Activated CD8-positive, alpha-beta T cell treated with anti-CD3 and anti-CD28 coated beads for 36 hours (primary cell): Measurements from ENCODE around the gene SMPD3. TPM values are rescaled to one million over a fixed set of nuclear protein-coding genes. Genes with fewer than 3 reads are reported as not detected.

Source experiments
- ATAC-seq: fragments of 200-7000 bp; cut with Tn5 transposase; one replicate; pipeline ENCODE4 v1.10.0; 2021; ENCODE audit warnings: mild to moderate bottlenecking, moderate library complexity
- CTCF ChIA-PET: fragments of 350-600 bp; sonication (Branson Sonifier 250); formaldehyde crosslinking; loops from one replicate; lab custom pipeline; 2021; ENCODE audit warnings: antibody characterized with exemption; lab: Charles Lee
- POLR2A ChIA-PET: fragments of 350-600 bp; sonication (Branson Sonifier 250); formaldehyde crosslinking; loops from one replicate; lab custom pipeline; 2021; ENCODE audit warnings: antibody characterized with exemption; lab: Charles Lee
- DNase-seq: peaks from one replicate; pipeline ENCODE4 v3.0.0-alpha.2; 2020
- H3K27ac Mint-ChIP-seq: one replicate; pipeline ENCODE4 v1.8.0; 2021; ENCODE audit warnings: mild to moderate bottlenecking, mixed read lengths
- H3K27me3 Mint-ChIP-seq: one replicate; pipeline ENCODE4 v1.8.0; 2021; ENCODE audit warnings: mixed read lengths
- H3K36me3 Mint-ChIP-seq: one replicate; pipeline ENCODE4 v1.8.0; 2021; ENCODE audit warnings: low read depth, mixed read lengths
- H3K4me1 Mint-ChIP-seq: one replicate; pipeline ENCODE4 v1.8.0; 2021; ENCODE audit warnings: low read depth, mixed read lengths
- H3K4me3 Mint-ChIP-seq: one replicate; pipeline ENCODE4 v1.8.0; 2021; ENCODE audit warnings: mild to moderate bottlenecking, moderate library complexity, mixed read lengths
- H3K9me3 Mint-ChIP-seq: one replicate; pipeline ENCODE4 v1.8.0; 2021; ENCODE audit warnings: mixed read lengths
- CTCF ChIP-seq: fragments of 200-600 bp; IDR thresholded peaks from one replicate; pipeline ENCODE4 v1.8.0; 2022; ENCODE audit warnings: antibody characterized with exemption, mild to moderate bottlenecking
- intact Hi-C: fragments of 100-400 bp; cut with micrococcal nuclease; formaldehyde crosslinking; loops from one replicate; pipeline ENCODE4 v1.10.0; 2022
- total RNA-seq, 2 experiments: library from RNA; stranded (reverse); gene quantifications; one replicate each; pipeline ENCODE4 v1.2.3, GENCODE V29; 2021

Gene SMPD3
- total RNA-seq, 2 experiments from 2014 or later = 0.16 to 0.63 TPM

DNA sequence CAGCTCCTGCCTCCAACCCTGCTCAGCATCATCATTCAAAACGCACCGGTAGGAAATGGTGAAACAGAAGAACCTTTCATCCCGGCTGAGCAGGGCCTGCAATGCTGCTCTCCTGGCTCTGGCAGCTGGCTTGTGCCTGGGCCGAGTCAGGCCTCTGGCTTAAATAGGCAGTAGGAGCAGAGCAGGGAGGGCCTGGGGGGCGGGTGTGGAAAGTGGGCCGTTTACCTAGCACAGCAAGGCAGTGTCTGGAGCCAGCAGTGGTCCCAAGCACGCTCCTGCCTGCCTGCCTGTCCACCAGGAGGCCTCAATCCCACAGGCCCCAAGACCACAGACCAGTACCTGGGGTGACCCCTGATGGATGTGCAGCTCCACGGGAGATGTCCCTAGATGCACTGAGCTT, 59.3 kb downstream of the SMPD3 start:
- TF ChIP-seq CTCF = no peak
- ATAC-seq = no peak
- Mint-ChIP-seq H3K4me1 (no peaks in the 10 kb centered on the region), H3K4me3 (no peak overlapping the region), H3K27me3 (no peaks in the 10 kb centered on the region), H3K27ac (no peak overlapping the region), H3K9me3 (no peaks in the 10 kb centered on the region), H3K36me3 (no peaks in the 10 kb centered on the region)
- intact Hi-C loops = no loop called here
- no peak for DNase-seq
- CTCF ChIA-PET = interaction anchor here (1.0 to 2.1 kb wide), 3 partner anchors 7 to 132 kb away, joined by 3 to 6 read pairs (median 4); no protein-coding TSS in a partner anchor
- POLR2A ChIA-PET = interaction anchor here (1.1 kb wide), 1 partner anchor 87 kb away, joined by 3 read pairs; no protein-coding TSS in a partner anchor

GRCh38 chr16:68388124-68388523, 60.2 kb downstream of the SMPD3 start:
- ChIA-PET CTCF (interaction anchor here (1.0 to 1.8 kb wide), 2 partner anchors 8 to 19 kb away, joined by 3 to 4 read pairs; no protein-coding TSS in a partner anchor), POLR2A (no interaction called here)
- Mint-ChIP-seq H3K27me3 (no peaks in the 10 kb centered on the region), H3K9me3 (no peaks in the 10 kb centered on the region), H3K4me3 (no peak overlapping the region), H3K36me3 (no peaks in the 10 kb centered on the region), H3K27ac (no peak overlapping the region), H3K4me1 (no peaks in the 10 kb centered on the region)
- no peak for DNase-seq
- no peak for TF ChIP-seq CTCF
- intact Hi-C loops = no loop called here
- ATAC-seq = no peak

GRCh38 chr16:68387301-68387700, 61.0 kb downstream of the SMPD3 start:
- H3K27me3 Mint-ChIP-seq = no peaks in the 10 kb centered on the region
- DNase-seq (no peak), ATAC-seq (no peak)
- H3K9me3 Mint-ChIP-seq = no peaks in the 10 kb centered on the region
- POLR2A ChIA-PET = no interaction called here
- H3K4me1 Mint-ChIP-seq = no peaks in the 10 kb centered on the region
- no peak overlapping the region for H3K27ac Mint-ChIP-seq
- no peaks in the 10 kb centered on the region for H3K36me3 Mint-ChIP-seq
- H3K4me3 Mint-ChIP-seq = no peak overlapping the region
- intact Hi-C loops = no loop called here
- TF ChIP-seq CTCF = no peak
- CTCF ChIA-PET = interaction anchor here (0.7 to 2.1 kb wide), 2 partner anchors 9 to 31 kb away, joined by 3 to 9 read pairs; no protein-coding TSS in a partner anchor

DNA sequence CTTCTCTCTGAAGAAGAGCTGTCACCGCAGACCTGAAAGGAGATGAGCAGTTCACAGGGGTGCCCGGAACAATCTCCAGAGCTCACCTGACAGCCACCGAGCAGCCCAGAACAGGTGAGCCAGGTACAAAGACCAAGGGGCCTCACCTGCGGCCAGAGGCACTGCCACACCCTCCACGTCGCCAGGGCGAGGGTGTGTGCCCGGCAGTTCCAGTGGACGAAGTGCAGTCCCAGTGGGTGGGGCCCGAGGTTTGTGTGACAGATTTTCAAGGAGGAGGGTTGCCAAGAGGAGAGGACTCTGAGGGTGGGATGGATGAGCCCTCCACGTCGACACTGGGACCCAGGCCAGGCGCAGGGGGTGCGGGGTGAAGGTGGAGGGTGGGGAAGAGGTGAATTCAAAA, 61.7 kb downstream of the SMPD3 start:
- ChIA-PET CTCF (interaction anchor here (0.7 to 2.1 kb wide), 2 partner anchors 9 to 30 kb away, joined by 3 to 9 read pairs; no protein-coding TSS in a partner anchor), POLR2A (no interaction called here)
- Mint-ChIP-seq H3K4me3 (no peak overlapping the region), H3K27me3 (no peaks in the 10 kb centered on the region), H3K9me3 (no peaks in the 10 kb centered on the region), H3K4me1 (no peaks in the 10 kb centered on the region), H3K27ac (no peak overlapping the region), H3K36me3 (no peaks in the 10 kb centered on the region)
- no peak for ATAC-seq
- no peak for DNase-seq
- intact Hi-C loops = no loop called here
- TF ChIP-seq CTCF = no peak

DNA sequence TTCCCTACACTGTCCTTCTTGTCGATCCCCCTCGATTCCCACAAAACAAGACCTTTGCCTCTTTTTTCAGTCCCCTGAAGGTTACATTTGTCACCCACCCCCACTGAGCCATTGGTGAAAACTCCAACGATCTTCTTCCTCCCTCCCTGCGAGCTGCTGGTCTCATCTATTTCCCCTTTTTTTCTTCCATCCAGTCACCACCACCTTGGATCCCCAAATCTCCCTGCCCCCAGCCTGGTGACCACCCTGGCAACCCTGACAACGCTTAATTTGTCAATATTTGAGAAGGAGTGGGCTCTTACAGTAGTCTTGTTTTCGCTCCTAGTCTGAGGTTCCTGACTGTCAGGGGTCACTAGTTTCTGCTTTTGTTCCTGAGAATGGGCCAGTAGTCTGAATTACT, 62.9 kb downstream of the SMPD3 start:
- CTCF ChIA-PET = interaction anchor here (1.5 to 2.1 kb wide), 3 partner anchors 10 to 19 kb away, joined by 3 to 9 read pairs (median 5); no protein-coding TSS in a partner anchor
- Mint-ChIP-seq H3K27me3 (no peaks in the 10 kb centered on the region), H3K36me3 (no peaks in the 10 kb centered on the region)

More for the DNA sequence above, 62.9 kb downstream of the SMPD3 start:
- ATAC-seq = no peak
- Mint-ChIP-seq H3K4me3 (no peak overlapping the region), H3K4me1 (no peaks in the 10 kb centered on the region), H3K27ac (no peak overlapping the region), H3K9me3 (no peaks in the 10 kb centered on the region)
- POLR2A ChIA-PET = no interaction called here
- TF ChIP-seq CTCF = no peak
- intact Hi-C loops = no loop called here
- no peak for DNase-seq
